ENCODE results near the gene MRPL18.

MRPL18 gene

DNA sequence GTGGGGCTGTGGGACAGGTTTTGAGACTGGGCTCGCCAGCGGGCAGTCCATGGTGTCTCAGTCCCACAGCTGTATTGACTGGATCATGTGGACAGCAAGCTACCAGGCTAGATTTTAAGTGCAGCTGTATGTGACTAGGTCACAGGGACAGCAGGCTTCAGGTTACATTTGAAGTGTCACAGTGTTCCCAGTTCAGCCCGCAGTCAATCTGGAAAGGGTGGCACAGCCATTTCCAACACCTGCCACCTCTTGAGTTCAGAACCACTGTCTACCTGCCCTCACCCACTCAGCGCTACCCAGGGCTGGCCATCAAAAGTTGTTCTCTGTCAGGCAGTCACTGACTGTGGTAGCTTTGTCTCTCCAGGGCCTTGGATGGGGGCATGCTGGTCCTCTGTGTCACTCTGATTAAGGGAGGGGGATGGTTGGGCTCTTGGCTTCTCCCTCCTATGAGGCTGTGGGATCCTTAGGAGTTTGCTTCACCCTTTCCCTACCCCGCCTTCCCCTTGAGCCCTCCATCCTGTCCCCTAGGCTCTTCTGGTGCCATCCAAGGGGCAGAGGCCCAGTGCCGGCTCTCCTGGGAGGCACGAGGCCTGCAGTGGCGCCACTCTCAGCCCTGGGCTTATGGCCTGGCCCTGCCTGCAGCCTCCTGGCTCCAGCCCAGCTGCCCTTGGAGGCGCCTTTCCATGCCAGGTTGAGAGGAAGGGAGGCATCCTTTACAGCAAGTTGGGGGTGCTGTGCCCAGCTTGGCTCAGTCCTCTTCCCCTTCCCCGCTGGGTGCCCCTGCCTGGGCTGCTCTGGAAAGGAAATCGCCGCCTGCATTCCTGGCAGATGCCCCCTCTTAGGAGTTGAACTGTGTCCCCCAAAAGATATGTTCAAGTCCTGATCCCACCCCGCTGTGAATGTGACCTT is 54.7 kb downstream of the MRPL18 start:
- no peak for FAIRE-seq

Measured in colon (tissue), 2 donors.